Gastrocnemius medialis (tissue), 4 donors: ENCODE results near the gene JOSD2. TPM values are rescaled to one million over a fixed set of nuclear protein-coding genes. Genes with fewer than 3 reads are reported as not detected.

ENCODE experiments used
- ATAC-seq, 2 donors: fragments of 150-250 bp; one replicate each; pipeline ENCODE4 v1.9.1; 2016
- DNase-seq, 2 donors: peaks; one replicate each; pipeline ENCODE4 v3.0.0-alpha.2; 2019
- H3K27ac ChIP-seq, 4 donors: fragments of 200-600 bp; sonication (generic); 1 replicate in 1 of 4; 2 replicates in 3 of 4; pipeline ENCODE4 v1.5.1; 2016 to 2018; ENCODE audit warnings: mild to moderate bottlenecking in 2 of 4, moderate library complexity in 1 of 4
- H3K27me3 ChIP-seq, 3 donors: fragments of 200-600 bp; sonication (generic) in 2 of 3; 1 replicate in 1 of 3; 2 replicates in 2 of 3; pipeline versions ENCODE4 v1.5.1 to v1.6.0; 2016 to 2019; ENCODE audit warnings: mild to moderate bottlenecking in 1 of 3, moderate library complexity in 1 of 3
- H3K36me3 ChIP-seq, 2 donors: fragments of 200-600 bp; sonication (generic) in 1 of 2; one replicate each; pipeline ENCODE4 v1.5.1; 2017 to 2018
- H3K4me1 ChIP-seq, 2 donors: fragments of 200-600 bp; sonication (generic) in 1 of 2; one replicate each; pipeline ENCODE4 v1.5.1; 2016 to 2017; ENCODE audit warnings: mild to moderate bottlenecking in 2 of 2
- H3K4me3 ChIP-seq, 4 donors: fragments of 200-600 bp; sonication (generic) in 3 of 4; 1 replicate in 1 of 4; 2 replicates in 3 of 4; pipeline ENCODE4 v1.5.1; 2016 to 2019; ENCODE audit warnings: mild to moderate bottlenecking in 2 of 4
- H3K9me3 ChIP-seq, 3 donors: fragments of 200-600 bp; sonication (generic) in 2 of 3; 1 replicate in 1 of 3; 2 replicates in 2 of 3; pipeline ENCODE4 v1.5.1; 2016 to 2019
- CTCF ChIP-seq, 5 experiments: fragments of 450-650 bp in 3 of 5; fragments of 200-600 bp in 2 of 5; sonication (generic) in 2 of 5; IDR thresholded peaks in 4 of 5; conservative IDR thresholded peaks in 1 of 5; 1 replicate in 4 of 5; 2 replicates in 1 of 5; pipeline ENCODE4 v1.5.1; 2016 to 2019; ENCODE audit warnings: antibody characterized with exemption in 5 of 5, mild to moderate bottlenecking in 3 of 5, moderate library complexity in 3 of 5
- POLR2A ChIP-seq, 2 donors: fragments of 450-650 bp; IDR thresholded peaks; one replicate each; pipeline ENCODE4 v1.6.1; 2017; ENCODE audit warnings: antibody characterized with exemption in 2 of 2, mild to moderate bottlenecking in 2 of 2, moderate library complexity in 2 of 2
- in situ Hi-C, 4 donors: fragments of 200-750 bp; cut with MboI; loops; one replicate each; pipeline versions ENCODE4 v1.15.0 to v1.8.0; 2017; ENCODE audit warnings: low sequenced_read_pairs in 4 of 4
- intact Hi-C: fragments of 100-400 bp; cut with DNase I; formaldehyde crosslinking; loops from one replicate; pipeline ENCODE4 v1.15.1; 2023; ENCODE audit warnings: low total_unique reads
- total RNA-seq, 4 donors: library from RNA; depleted of rRNA; stranded (reverse); fragments of >200 nt; gene quantifications; one replicate each; pipeline versions ENCODE4 v1.1.0 to v1.2.3, GENCODE V29; 2016

JOSD2 gene
- total RNA-seq, 4 donors from 2014 or later, result 22.1 to 36.9 (median 27.8) TPM

- no peaks in the 10 kb centered on the region for H3K36me3 ChIP-seq
- H3K9me3 ChIP-seq, result no peaks in the 10 kb centered on the region
- peak overlapping the region in 1 of 4 donors; percentile 46 for H3K27ac ChIP-seq
- peaks cover 7 to 9% (median 9%) of the 10 kb centered on the region in 3 donors for H3K27me3 ChIP-seq
- peaks cover 0 to 8% of the 10 kb centered on the region in 2 donors for H3K4me1 ChIP-seq
- no peak overlapping the region for H3K4me3 ChIP-seq
- intact Hi-C loops (loop anchor here (1.0 to 10.0 kb wide), 2 partner anchors 93 to 94 kb away; no protein-coding TSS in a partner anchor), in situ Hi-C loops (loop anchor here in 3 of 4 donors (5.0 to 25.0 kb wide), 2 partner anchors 94 to 99 kb away; partner anchors contain the start of gene NAPSA (in 3 of the 3))
- ATAC-seq, result peak; percentile 55 to 67
- TF ChIP-seq CTCF (IDR thresholded peaks at IDR 0.05 in 4 of 5, conservative IDR thresholded peaks at IDR 0.05 in 1 of 5) (peak; percentile 67 to 82 (median 76)), POLR2A (IDR thresholded peaks at IDR 0.05) (no peak)
- peak in 1 of 2 donors; percentile 59 for DNase-seq
Measured at GRCh38 chr19:50461066-50461875, 49.7 kb downstream of the JOSD2 start.

- H3K27me3 ChIP-seq, result peaks cover 7 to 9% (median 9%) of the 10 kb centered on the region in 3 donors
- intact Hi-C loops (loop anchor here (10.0 kb wide), 1 partner anchor 95 kb away; no protein-coding TSS in a partner anchor), in situ Hi-C loops (loop anchor here in 3 of 4 donors (5.0 to 25.0 kb wide), 2 partner anchors 93 to 98 kb away; partner anchors contain the start of gene NAPSA (in 3 of the 3))
- H3K4me1 ChIP-seq, result no peaks in the 10 kb centered on the region
- DNase-seq (no peak), ATAC-seq (no peak)
- no peak overlapping the region for H3K4me3 ChIP-seq
- no peaks in the 10 kb centered on the region for H3K36me3 ChIP-seq
- no peak overlapping the region for H3K27ac ChIP-seq
- no peaks in the 10 kb centered on the region for H3K9me3 ChIP-seq
- TF ChIP-seq POLR2A (IDR thresholded peaks at IDR 0.05) (no peak), CTCF (IDR thresholded peaks at IDR 0.05 in 4 of 5, conservative IDR thresholded peaks at IDR 0.05 in 1 of 5) (no peak)
Measured at GRCh38 chr19:50460161-50460765, 50.7 kb downstream of the JOSD2 start.

GRCh38 chr19:50459638-50460037, 51.4 kb downstream of the JOSD2 start:
- H3K27me3 ChIP-seq, result peaks cover 7 to 9% (median 9%) of the 10 kb centered on the region in 3 donors
- H3K4me3 ChIP-seq, result no peak overlapping the region
- ATAC-seq (no peak), DNase-seq (no peak)
- in situ Hi-C loops (loop anchor here in 3 of 4 donors (5.0 to 25.0 kb wide), 2 partner anchors 92 to 97 kb away; partner anchors contain the start of gene NAPSA (in 3 of the 3)), intact Hi-C loops (loop anchor here (10.0 kb wide), 1 partner anchor 95 kb away; no protein-coding TSS in a partner anchor)
- TF ChIP-seq POLR2A (IDR thresholded peaks at IDR 0.05) (no peak), CTCF (IDR thresholded peaks at IDR 0.05 in 4 of 5, conservative IDR thresholded peaks at IDR 0.05 in 1 of 5) (no peak)
- no peaks in the 10 kb centered on the region for H3K9me3 ChIP-seq
- no peaks in the 10 kb centered on the region for H3K4me1 ChIP-seq
- no peaks in the 10 kb centered on the region for H3K36me3 ChIP-seq
- H3K27ac ChIP-seq, result no peak overlapping the region

- no peaks in the 10 kb centered on the region for H3K9me3 ChIP-seq
- ATAC-seq (no peak), DNase-seq (no peak)
- intact Hi-C loops, result no loop called here
- H3K4me1 ChIP-seq, result no peaks in the 10 kb centered on the region
- in situ Hi-C loops, result loop anchor here in 1 of 4 donors (25.0 kb wide), 1 partner anchor 97 kb away; the partner anchor contains the start of gene NAPSA
- peaks cover 7 to 9% (median 9%) of the 10 kb centered on the region in 3 donors for H3K27me3 ChIP-seq
- TF ChIP-seq POLR2A (IDR thresholded peaks at IDR 0.05) (no peak), CTCF (IDR thresholded peaks at IDR 0.05 in 4 of 5, conservative IDR thresholded peaks at IDR 0.05 in 1 of 5) (no peak)
- H3K4me3 ChIP-seq, result no peak overlapping the region
- H3K27ac ChIP-seq, result peak overlapping the region in 1 of 4 donors; percentile 64
- no peaks in the 10 kb centered on the region for H3K36me3 ChIP-seq
Measured at GRCh38 chr19:50459067-50459456, 51.9 kb downstream of the JOSD2 start.
